ENCODE data around the gene CACNB2.

CACNB2 gene

GRCh38 chr10:18340496-18341051, 200.3 kb downstream of the CACNB2 start:
- no peak for DNase-seq (ENCODE audit: low read depth)

GRCh38 chr10:18341055-18341454, 200.8 kb downstream of the CACNB2 start:
- DNase-seq (ENCODE audit: low read depth) = no peak

GRCh38 chr10:18343573-18343972, 203.3 kb downstream of the CACNB2 start:
- DNase-seq (ENCODE audit: low read depth) = no peak

DNA sequence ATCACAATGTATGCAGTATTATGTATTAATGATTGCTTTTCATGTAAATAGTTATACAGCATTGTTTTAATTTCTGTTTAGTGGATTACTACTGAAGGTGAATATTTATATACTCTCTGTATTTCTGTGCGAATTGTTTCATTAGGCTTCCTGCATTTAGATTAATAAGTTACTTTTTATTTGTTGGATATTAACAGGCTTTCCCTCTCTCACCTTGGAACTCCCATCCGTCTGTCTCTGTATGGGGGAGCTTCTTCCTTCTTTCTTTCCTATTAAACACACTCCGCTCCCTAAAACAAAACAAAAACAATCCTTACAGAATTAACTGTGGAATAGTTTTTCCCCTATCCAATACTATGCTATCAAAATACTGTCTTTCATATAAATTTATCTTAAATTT, 205.1 kb downstream of the CACNB2 start:
- no peak for DNase-seq (ENCODE audit: low read depth)

- DNase-seq (ENCODE audit: low read depth) = no peak
These were observed 210.1 kb downstream of the CACNB2 start for GRCh38 chr10:18350340-18350739.

- DNase-seq (ENCODE audit: low read depth) = no peak
These were observed 211.2 kb downstream of the CACNB2 start for GRCh38 chr10:18351421-18351820.

GRCh38 chr10:18352175-18352574, 212.0 kb downstream of the CACNB2 start:
- DNase-seq (ENCODE audit: low read depth) = no peak

GRCh38 chr10:18359812-18360211, 219.6 kb downstream of the CACNB2 start:
- no peak for DNase-seq (ENCODE audit: low read depth)

- DNase-seq (ENCODE audit: low read depth) = no peak
These were observed 222.7 kb downstream of the CACNB2 start for GRCh38 chr10:18362892-18363291.

DNA sequence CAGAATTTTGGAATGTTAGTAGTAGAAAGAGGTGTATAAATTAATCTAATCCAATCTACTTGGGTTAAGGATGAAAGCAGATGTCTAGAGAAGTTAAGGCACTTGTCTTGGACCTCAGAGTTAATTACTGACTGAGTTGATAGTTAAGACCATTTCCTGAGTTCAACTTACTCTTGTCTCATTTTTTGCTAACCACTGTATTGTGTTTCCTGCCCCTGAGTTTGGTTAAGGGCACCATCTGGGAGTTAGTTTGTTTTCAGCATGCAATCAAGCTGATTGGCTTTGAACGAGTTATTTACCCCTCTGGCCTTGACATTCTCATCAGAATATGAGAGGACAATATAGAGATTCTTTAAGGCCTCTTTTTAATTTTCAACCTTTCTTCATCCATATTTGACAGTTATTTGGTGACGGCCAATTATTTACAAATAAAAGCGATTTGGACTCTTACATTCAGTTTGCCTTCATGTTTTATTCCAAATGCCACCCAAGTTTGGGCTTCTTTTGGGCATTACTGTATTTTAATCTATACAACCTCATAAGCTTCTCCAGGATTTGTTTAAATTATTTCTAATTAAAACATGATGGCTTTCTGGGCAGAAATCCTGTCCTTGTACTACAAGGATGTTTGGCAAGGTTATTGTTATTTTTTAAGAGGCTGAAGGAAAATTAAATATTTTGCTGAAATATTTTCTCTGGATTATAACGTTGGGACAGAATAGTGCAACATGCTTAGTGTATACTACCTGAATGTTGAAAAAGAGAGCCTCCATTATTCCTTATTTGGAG, 225.0 kb downstream of the CACNB2 start:
- DNase-seq (ENCODE audit: low read depth) = no peak

GRCh38 chr10:18367840-18368239, 227.6 kb downstream of the CACNB2 start:
- DNase-seq (ENCODE audit: low read depth) = no peak

DNA sequence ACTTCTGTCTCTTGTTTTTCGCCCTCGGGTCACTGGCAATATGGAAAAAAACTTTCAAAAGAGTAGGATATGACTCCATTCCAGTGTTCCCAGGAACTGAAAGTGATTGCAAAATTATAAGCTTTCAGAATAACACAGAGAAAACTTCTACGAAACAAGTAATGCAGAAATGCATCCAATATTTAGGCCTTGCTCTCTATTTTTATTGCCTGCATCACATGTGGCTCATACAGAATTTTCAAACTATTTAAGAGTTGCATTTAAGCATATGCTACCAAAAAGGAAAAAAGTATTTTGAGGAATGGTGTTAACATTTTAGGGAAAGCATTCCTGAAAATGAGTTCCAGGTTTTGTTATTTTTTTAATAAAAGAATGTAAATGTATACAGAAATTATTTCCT, 228.0 kb downstream of the CACNB2 start:
- DNase-seq (ENCODE audit: low read depth) = no peak

- DNase-seq (ENCODE audit: low read depth) = peak; percentile 20
These were observed 228.5 kb downstream of the CACNB2 start for GRCh38 chr10:18368682-18369081.

- DNase-seq (ENCODE audit: low read depth) = no peak
These were observed 229.7 kb downstream of the CACNB2 start for GRCh38 chr10:18369859-18370473.

- no peak for DNase-seq (ENCODE audit: low read depth)
These were observed 236.4 kb downstream of the CACNB2 start for GRCh38 chr10:18376650-18377049.

GRCh38 chr10:18377898-18378297, 237.7 kb downstream of the CACNB2 start:
- DNase-seq (ENCODE audit: low read depth) = no peak

GRCh38 chr10:18378766-18379165, 238.5 kb downstream of the CACNB2 start:
- DNase-seq (ENCODE audit: low read depth) = no peak

- no peak for DNase-seq (ENCODE audit: low read depth)
These were observed 241.5 kb downstream of the CACNB2 start for GRCh38 chr10:18381679-18382078.

DNA sequence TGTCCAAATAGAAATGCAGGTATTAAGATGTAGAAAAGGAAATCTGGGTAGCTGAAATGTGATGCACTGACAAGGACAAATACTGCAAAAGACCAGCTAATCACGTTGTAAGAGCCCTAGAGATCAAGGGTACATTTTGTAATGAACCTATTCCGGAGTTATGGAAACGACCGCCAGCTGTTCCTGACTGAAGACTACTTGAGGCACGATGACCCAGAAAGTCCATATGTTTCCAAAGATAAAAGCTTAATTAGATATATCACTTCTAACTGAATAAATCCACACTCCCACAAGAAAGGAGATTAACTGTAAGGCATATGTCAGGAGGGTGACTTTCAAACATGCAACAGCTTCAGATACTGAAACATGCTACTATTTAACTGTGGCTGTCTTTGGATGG, 257.7 kb downstream of the CACNB2 start:
- DNase-seq (ENCODE audit: low read depth) = no peak

- DNase-seq (ENCODE audit: low read depth) = no peak
These were observed 258.9 kb downstream of the CACNB2 start for GRCh38 chr10:18399158-18399557.

DNA sequence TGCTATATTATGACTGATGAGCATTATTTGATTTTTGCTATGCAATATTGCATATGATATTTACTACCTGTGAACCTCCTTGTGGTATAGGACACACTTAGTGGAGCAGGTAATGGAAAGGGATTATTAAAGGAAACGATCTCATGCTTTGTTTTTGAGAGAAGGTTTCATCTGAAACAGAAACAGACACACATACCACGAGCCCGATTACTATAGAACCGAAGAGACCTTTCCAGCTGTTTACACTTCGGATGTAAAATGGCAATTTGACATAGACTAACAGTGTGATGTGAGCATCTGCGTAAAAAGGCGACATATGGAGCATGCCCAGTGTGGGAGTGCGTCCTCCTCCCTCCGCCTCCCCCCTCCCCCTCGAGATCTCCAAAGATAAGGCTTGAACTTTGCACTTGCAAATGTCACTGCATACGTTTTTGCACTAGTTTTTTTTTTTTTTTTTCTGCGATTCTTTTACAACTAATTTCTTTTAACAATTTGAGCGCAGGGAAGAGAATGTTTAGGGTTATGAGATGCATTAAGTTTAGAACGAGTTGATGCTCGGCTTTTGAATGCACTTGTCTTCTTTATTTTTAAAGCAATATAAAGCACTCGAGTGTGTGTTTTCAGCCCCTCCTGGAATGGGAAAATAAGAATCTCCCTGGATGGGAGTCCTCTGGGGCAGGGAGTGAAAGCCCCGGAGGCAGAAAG, 260.1 kb downstream of the CACNB2 start:
- no peak for DNase-seq (ENCODE audit: low read depth)

DNA sequence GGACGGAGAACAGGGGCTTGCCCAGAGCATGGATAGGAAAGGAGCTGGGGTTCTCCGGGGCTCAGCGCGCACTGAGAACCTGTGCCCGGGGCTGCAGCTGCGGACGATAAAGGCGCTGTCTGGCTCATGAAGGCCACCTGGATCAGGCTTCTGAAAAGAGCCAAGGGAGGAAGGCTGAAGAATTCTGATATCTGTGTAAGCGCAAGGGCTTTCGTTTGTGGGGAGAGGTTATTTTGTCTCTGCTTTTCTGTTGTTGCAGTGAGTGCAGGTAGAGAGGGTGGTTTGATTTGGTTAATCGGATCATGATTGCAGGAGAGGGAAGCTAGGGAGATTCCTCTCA, 260.7 kb downstream of the CACNB2 start:
- no peak for DNase-seq (ENCODE audit: low read depth)
